ENCODE results near the gene KCNC3. TPM values are rescaled to one million over a fixed set of nuclear protein-coding genes. Genes with fewer than 3 reads are reported as not detected.
A peak's percentile ranks its signal among the peaks of the same experiment; 100 is the strongest.

KCNC3 gene
- total RNA-seq, 1 donor from 2014 or later = 19.8 TPM

- Mint-ChIP-seq H3K9me3 (ENCODE audit: low read depth) (no peaks in the 10 kb centered on the region), H3K27me3 (peaks cover 42% of the 10 kb centered on the region), H3K4me1 (ENCODE audit: low read depth) (peaks cover 17% of the 10 kb centered on the region), H3K4me3 (ENCODE audit: low read depth) (peak overlapping the region; percentile 79), H3K36me3 (ENCODE audit: insufficient read depth) (peaks cover 5% of the 10 kb centered on the region), H3K27ac (peak overlapping the region; percentile 73)
- DNase-seq (ENCODE audit: low spot score, unreplicated experiment) = no peak
- peak; percentile 36 for TF ChIP-seq CTCF (IDR thresholded peaks at IDR 0.05; ENCODE audit: unreplicated experiment)
Measured at GRCh38 chr19:50313812-50314536, 15.2 kb downstream of the KCNC3 start.

GRCh38 chr19:50312967-50313811 lies 16.0 kb downstream of the KCNC3 start:
- Mint-ChIP-seq H3K4me1 (ENCODE audit: low read depth) (peaks cover 17% of the 10 kb centered on the region), H3K27me3 (peaks cover 47% of the 10 kb centered on the region), H3K36me3 (ENCODE audit: insufficient read depth) (peaks cover 7% of the 10 kb centered on the region), H3K9me3 (ENCODE audit: low read depth) (no peaks in the 10 kb centered on the region), H3K27ac (peak overlapping the region; percentile 73), H3K4me3 (ENCODE audit: low read depth) (peak overlapping the region; percentile 79)
- no peak for TF ChIP-seq CTCF (IDR thresholded peaks at IDR 0.05; ENCODE audit: unreplicated experiment)
- no peak for DNase-seq (ENCODE audit: low spot score, unreplicated experiment)

GRCh38 chr19:50311723-50312635 lies 17.2 kb downstream of the KCNC3 start:
- peak; percentile 78 for DNase-seq (ENCODE audit: low spot score, unreplicated experiment)
- Mint-ChIP-seq H3K4me1 (ENCODE audit: low read depth) (peaks cover 17% of the 10 kb centered on the region), H3K36me3 (ENCODE audit: insufficient read depth) (peaks cover 7% of the 10 kb centered on the region), H3K27me3 (peaks cover 42% of the 10 kb centered on the region), H3K9me3 (ENCODE audit: low read depth) (no peaks in the 10 kb centered on the region), H3K4me3 (ENCODE audit: low read depth) (peak overlapping the region; percentile 79), H3K27ac (no peak overlapping the region)
- peak; percentile 29 for TF ChIP-seq CTCF (IDR thresholded peaks at IDR 0.05; ENCODE audit: unreplicated experiment)

- no peak for DNase-seq (ENCODE audit: low spot score, unreplicated experiment)
- Mint-ChIP-seq H3K27ac (no peak overlapping the region), H3K4me1 (ENCODE audit: low read depth) (peaks cover 17% of the 10 kb centered on the region), H3K9me3 (ENCODE audit: low read depth) (no peaks in the 10 kb centered on the region), H3K27me3 (peaks cover 35% of the 10 kb centered on the region), H3K4me3 (ENCODE audit: low read depth) (peak overlapping the region; percentile 9), H3K36me3 (ENCODE audit: insufficient read depth) (peaks cover 10% of the 10 kb centered on the region)
- TF ChIP-seq CTCF (IDR thresholded peaks at IDR 0.05; ENCODE audit: unreplicated experiment) = no peak
Measured at GRCh38 chr19:50310759-50311465, 18.3 kb downstream of the KCNC3 start.

Data from progenitor cell of endocrine pancreas (in vitro differentiated cells).